ENCODE results near the gene RUFY2. TPM values are rescaled to one million over a fixed set of nuclear protein-coding genes. Genes with fewer than 3 reads are reported as not detected.

Gene RUFY2
- total RNA-seq, 1 experiment from 2014 or later: 30.5 TPM

DNA sequence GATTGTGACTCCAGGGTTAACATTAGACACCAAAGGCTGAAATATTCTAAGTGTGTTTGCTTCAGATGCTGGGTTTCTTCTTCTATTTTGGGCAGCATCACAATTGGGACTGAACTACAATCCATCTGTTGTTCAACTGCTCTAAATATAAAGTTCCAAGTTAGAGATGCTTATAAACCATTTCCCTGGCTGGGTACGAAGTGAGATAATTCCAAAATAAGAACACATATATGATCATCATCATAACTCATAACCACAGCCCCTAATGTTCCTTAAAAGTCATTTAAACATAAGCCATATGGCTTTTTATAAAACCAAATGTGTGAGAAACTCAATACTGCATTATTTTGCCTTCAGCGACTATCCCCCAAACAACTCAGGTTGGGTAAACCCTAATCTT is 35.9 kb upstream of the RUFY2 start:
- Histone ChIP-seq H3K27ac (no peak overlapping the region), H3K9me3 (ENCODE audit: insufficient read depth, low read depth) (no peaks in the 10 kb centered on the region), H3K79me2 (ENCODE audit: low read depth) (no peaks in the 10 kb centered on the region), H3K4me3 (no peak overlapping the region), H3K4me2 (no peak overlapping the region), H2AFZ (no peak overlapping the region), H3K9me2 (ENCODE audit: insufficient read depth) (no peaks in the 10 kb centered on the region), H3K4me1 (replicated peaks; ENCODE audit: insufficient read depth) (no peaks in the 10 kb centered on the region), H3K36me3 (ENCODE audit: low read depth) (no peaks in the 10 kb centered on the region; the same call in 1 of the 2 replicates), H4K20me1 (ENCODE audit: insufficient read depth) (no peaks in the 10 kb centered on the region), H3K27me3 (ENCODE audit: insufficient read depth, low read depth) (no peaks in the 10 kb centered on the region), H3F3A (ENCODE audit: insufficient read depth, low read depth) (0 out of 2 replicates have a peak, but pooled peaks cover 7% of the 10 kb centered on the region)
- ChIA-PET POLR2A (ENCODE audit: unreplicated experiment) (no interaction called here), CTCF (no interaction called here)
- BruUV-seq (replicated peaks): no TSS peak
- intact Hi-C loops (cut with micrococcal nuclease; ENCODE audit: unreplicated experiment): no loop called here
- no peak for DNase-seq
- TF ChIP-seq EZH2 (IDR thresholded peaks at IDR 0.05; ENCODE audit: low read depth): no peak
- TF ChIP-seq, protein P1, sequence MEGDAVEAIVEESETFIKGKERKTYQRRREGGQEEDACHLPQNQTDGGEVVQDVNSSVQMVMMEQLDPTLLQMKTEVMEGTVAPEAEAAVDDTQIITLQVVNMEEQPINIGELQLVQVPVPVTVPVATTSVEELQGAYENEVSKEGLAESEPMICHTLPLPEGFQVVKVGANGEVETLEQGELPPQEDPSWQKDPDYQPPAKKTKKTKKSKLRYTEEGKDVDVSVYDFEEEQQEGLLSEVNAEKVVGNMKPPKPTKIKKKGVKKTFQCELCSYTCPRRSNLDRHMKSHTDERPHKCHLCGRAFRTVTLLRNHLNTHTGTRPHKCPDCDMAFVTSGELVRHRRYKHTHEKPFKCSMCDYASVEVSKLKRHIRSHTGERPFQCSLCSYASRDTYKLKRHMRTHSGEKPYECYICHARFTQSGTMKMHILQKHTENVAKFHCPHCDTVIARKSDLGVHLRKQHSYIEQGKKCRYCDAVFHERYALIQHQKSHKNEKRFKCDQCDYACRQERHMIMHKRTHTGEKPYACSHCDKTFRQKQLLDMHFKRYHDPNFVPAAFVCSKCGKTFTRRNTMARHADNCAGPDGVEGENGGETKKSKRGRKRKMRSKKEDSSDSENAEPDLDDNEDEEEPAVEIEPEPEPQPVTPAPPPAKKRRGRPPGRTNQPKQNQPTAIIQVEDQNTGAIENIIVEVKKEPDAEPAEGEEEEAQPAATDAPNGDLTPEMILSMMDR (conservative IDR thresholded peaks at IDR 0.05): no peak

GRCh38 chr10:68440898-68441297 is 33.8 kb upstream of the RUFY2 start:
- intact Hi-C loops (cut with micrococcal nuclease; ENCODE audit: unreplicated experiment): no loop called here
- Histone ChIP-seq H3K36me3 (ENCODE audit: low read depth) (no peaks in the 10 kb centered on the region; the same call in 1 of the 2 replicates), H2AFZ (no peak overlapping the region), H3K27ac (no peak overlapping the region), H4K20me1 (ENCODE audit: insufficient read depth) (no peaks in the 10 kb centered on the region), H3K79me2 (ENCODE audit: low read depth) (no peaks in the 10 kb centered on the region), H3K27me3 (ENCODE audit: insufficient read depth, low read depth) (no peaks in the 10 kb centered on the region), H3F3A (ENCODE audit: insufficient read depth, low read depth) (0 out of 2 replicates have a peak, but pooled peaks cover 7% of the 10 kb centered on the region), H3K4me3 (no peak overlapping the region), H3K4me2 (no peak overlapping the region), H3K9me2 (ENCODE audit: insufficient read depth) (no peaks in the 10 kb centered on the region), H3K9me3 (ENCODE audit: insufficient read depth, low read depth) (no peaks in the 10 kb centered on the region), H3K4me1 (replicated peaks; ENCODE audit: insufficient read depth) (no peaks in the 10 kb centered on the region)
- TF ChIP-seq, protein P1 (conservative IDR thresholded peaks at IDR 0.05): no peak
- TF ChIP-seq EZH2 (IDR thresholded peaks at IDR 0.05; ENCODE audit: low read depth): no peak
- BruUV-seq (replicated peaks): no TSS peak
- DNase-seq: no peak
- POLR2A ChIA-PET (ENCODE audit: unreplicated experiment): interaction anchor here (0.6 kb wide), 1 partner anchor 348 kb away, joined by 3 read pairs; no protein-coding TSS in a partner anchor
- CTCF ChIA-PET: no interaction called here

GRCh38 chr10:68435803-68436202 is 28.7 kb upstream of the RUFY2 start:
- BruUV-seq (replicated peaks): no TSS peak
- no peak overlapping the region for H3K27ac ChIP-seq
- no peaks in the 10 kb centered on the region for H3K27me3 ChIP-seq (ENCODE audit: insufficient read depth, low read depth)
- H3K4me1 ChIP-seq (replicated peaks; ENCODE audit: insufficient read depth): no peaks in the 10 kb centered on the region
- no peaks in the 10 kb centered on the region for H3F3A ChIP-seq (ENCODE audit: insufficient read depth, low read depth)
- no peaks in the 10 kb centered on the region for H3K36me3 ChIP-seq (ENCODE audit: low read depth)
- CTCF ChIA-PET: no interaction called here
- no peaks in the 10 kb centered on the region for H3K9me3 ChIP-seq (ENCODE audit: insufficient read depth, low read depth)
- H2AFZ ChIP-seq: no peak overlapping the region
- H3K9me2 ChIP-seq (ENCODE audit: insufficient read depth): no peaks in the 10 kb centered on the region
- no peak overlapping the region for H3K4me2 ChIP-seq
- H3K79me2 ChIP-seq (ENCODE audit: low read depth): no peaks in the 10 kb centered on the region
- no peaks in the 10 kb centered on the region for H4K20me1 ChIP-seq (ENCODE audit: insufficient read depth)
- no peak overlapping the region for H3K4me3 ChIP-seq
- DNase-seq: no peak
- POLR2A ChIA-PET (ENCODE audit: unreplicated experiment): no interaction called here
- TF ChIP-seq, protein P1 (conservative IDR thresholded peaks at IDR 0.05): no peak
- no peak for TF ChIP-seq EZH2 (IDR thresholded peaks at IDR 0.05; ENCODE audit: low read depth)
- intact Hi-C loops (cut with micrococcal nuclease; ENCODE audit: unreplicated experiment): no loop called here

All from PC-9 (cell line).